HG02852 (cell line): ENCODE measurements around the gene KIF27.
"Not testable (repeated sequence)": the region's sequence is repeated elsewhere in the genome, so short reads cannot be mapped to it uniquely, and the experiment has no call there.

ENCODE experiments used
- ATAC-seq: cut with Tn5 transposase; IDR thresholded peaks from one replicate; pipeline ENCODE4 v1.9.1; 2021; ENCODE audit warnings: mild to moderate bottlenecking, moderate library complexity; ENCODE audit not compliant: unreplicated experiment

Gene KIF27

GRCh38 chr9:83809213-83809612, 112.0 kb downstream of the KIF27 start:
- not testable (repeated sequence) for ATAC-seq

- ATAC-seq, result not testable (repeated sequence)
Observed at GRCh38 chr9:83804454-83804853, 116.8 kb downstream of the KIF27 start.

- not testable (repeated sequence) for ATAC-seq
Observed at GRCh38 chr9:83803941-83804340, 117.3 kb downstream of the KIF27 start.

- ATAC-seq, result no peak
Observed at GRCh38 chr9:83800236-83801033, 120.8 kb downstream of the KIF27 start.

GRCh38 chr9:83794051-83794450, 127.2 kb downstream of the KIF27 start:
- no peak for ATAC-seq

- no peak for ATAC-seq
Observed at GRCh38 chr9:83792746-83793145, 128.5 kb downstream of the KIF27 start.
